Mucosa of rectum (tissue), 2 donors: ENCODE data around the gene POLR1A.
A peak's percentile ranks its signal among the peaks of the same experiment; 100 is the strongest.

Experiments
- H3K27ac ChIP-seq, 2 donors: one replicate each; pipeline ENCODE4 v1.7.0; 2013; ENCODE audit warnings: inconsistent platforms in 2 of 2, low read depth in 2 of 2, low read length in 2 of 2
- H3K27me3 ChIP-seq, 2 donors: one replicate each; pipeline ENCODE4 v1.7.0; 2013; ENCODE audit warnings: low read length in 2 of 2; ENCODE audit not compliant: control insufficient read depth in 2 of 2, insufficient read depth in 2 of 2
- H3K36me3 ChIP-seq, 2 donors: one replicate each; pipeline ENCODE4 v1.7.0; 2013; ENCODE audit warnings: low read length in 2 of 2; ENCODE audit not compliant: control insufficient read depth in 2 of 2, insufficient read depth in 2 of 2
- H3K4me1 ChIP-seq, 2 donors: one replicate each; pipeline ENCODE4 v1.7.0; 2013; ENCODE audit warnings: low read length in 2 of 2, mild to moderate bottlenecking in 1 of 2; ENCODE audit not compliant: control insufficient read depth in 2 of 2, insufficient read depth in 2 of 2
- H3K4me3 ChIP-seq, 2 donors: one replicate each; pipeline ENCODE4 v1.7.0; 2013; ENCODE audit warnings: low read length in 2 of 2
- H3K9ac ChIP-seq, 2 donors: one replicate each; pipeline ENCODE4 v1.7.0; 2013; ENCODE audit warnings: low read length in 2 of 2, low read depth in 1 of 2, mild to moderate bottlenecking in 1 of 2
- H3K9me3 ChIP-seq, 2 donors: one replicate each; pipeline ENCODE4 v1.7.0; 2013; ENCODE audit warnings: low read length in 2 of 2; ENCODE audit not compliant: control insufficient read depth in 2 of 2
- donor health status: healthy.
- donor health status: Normal muscosa, but diverticular disease.

The POLR1A gene

DNA sequence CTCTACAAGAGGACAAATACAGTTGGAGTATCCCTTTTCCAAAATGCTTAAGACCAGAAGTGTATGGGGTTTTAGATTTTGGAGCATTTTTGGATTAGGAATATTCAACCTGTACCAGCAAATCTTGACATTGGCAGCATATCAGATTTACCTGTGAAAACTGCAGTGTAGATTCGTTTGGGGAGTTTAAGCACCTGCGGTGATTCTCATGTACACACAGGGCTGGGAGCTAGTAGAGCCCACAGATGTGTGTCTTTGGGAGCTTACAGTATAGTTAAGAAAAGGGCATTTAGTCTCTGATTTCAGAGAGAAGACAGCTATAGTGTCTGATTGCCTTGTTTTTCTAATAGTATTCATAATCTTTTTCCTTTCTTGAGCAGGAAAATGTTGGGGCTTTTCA, 30.5 kb upstream of the POLR1A start:
- no peaks in the 10 kb centered on the region for H3K9me3 ChIP-seq
- peaks cover 76 to 95% of the 10 kb centered on the region in 2 donors for H3K36me3 ChIP-seq
- no peaks in the 10 kb centered on the region for H3K27me3 ChIP-seq
- H3K4me3 ChIP-seq, result no peak overlapping the region
- H3K27ac ChIP-seq, result no peak overlapping the region
- no peak overlapping the region for H3K9ac ChIP-seq
- no peaks in the 10 kb centered on the region for H3K4me1 ChIP-seq

DNA sequence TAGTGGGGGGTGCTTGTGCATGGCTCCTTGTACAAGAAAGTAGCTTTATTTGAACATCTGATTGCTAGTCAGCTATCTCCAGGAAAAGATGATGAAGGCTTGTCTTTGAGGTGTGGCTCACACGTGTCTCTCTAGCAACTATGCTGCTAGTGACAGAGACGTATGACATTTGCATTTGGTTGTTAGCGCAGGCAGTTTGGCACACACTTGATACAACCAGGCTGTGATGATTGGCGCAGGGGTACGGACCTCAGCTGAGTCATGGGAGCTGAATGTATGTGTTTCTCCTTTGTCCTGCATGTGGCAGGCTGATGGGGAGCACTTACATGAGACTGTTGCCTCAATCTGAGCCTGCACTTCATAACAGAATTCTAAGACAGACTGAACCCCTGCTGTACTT, 30.0 kb upstream of the POLR1A start:
- no peaks in the 10 kb centered on the region for H3K9me3 ChIP-seq
- H3K9ac ChIP-seq, result no peak overlapping the region
- no peaks in the 10 kb centered on the region for H3K27me3 ChIP-seq
- H3K4me1 ChIP-seq, result no peaks in the 10 kb centered on the region
- peaks cover 77 to 98% of the 10 kb centered on the region in 2 donors for H3K36me3 ChIP-seq
- no peak overlapping the region for H3K4me3 ChIP-seq
- no peak overlapping the region for H3K27ac ChIP-seq

DNA sequence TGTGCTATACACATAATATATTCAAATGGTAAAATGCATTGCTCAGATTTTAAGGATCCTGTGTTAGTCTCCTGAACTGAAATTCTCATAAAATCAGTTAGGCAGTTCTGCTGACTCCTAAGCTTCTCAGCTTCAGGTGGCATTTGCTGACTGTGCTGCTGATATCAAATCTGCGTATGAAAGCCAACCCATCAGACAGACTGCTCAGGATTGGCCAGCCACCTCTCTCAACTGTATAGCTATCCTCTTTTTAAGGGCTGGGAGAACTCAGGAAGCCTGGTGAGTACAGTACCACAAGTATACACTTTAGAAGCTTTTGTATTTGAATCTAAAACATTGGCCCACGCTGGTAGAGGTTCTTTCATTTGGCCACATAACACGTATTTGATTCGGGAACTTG, 29.0 kb upstream of the POLR1A start:
- no peak overlapping the region for H3K9ac ChIP-seq
- no peak overlapping the region for H3K4me3 ChIP-seq
- no peaks in the 10 kb centered on the region for H3K9me3 ChIP-seq
- H3K36me3 ChIP-seq, result peaks cover 84 to 95% of the 10 kb centered on the region in 2 donors
- H3K27ac ChIP-seq, result no peak overlapping the region
- H3K27me3 ChIP-seq, result no peaks in the 10 kb centered on the region
- H3K4me1 ChIP-seq, result no peaks in the 10 kb centered on the region

DNA sequence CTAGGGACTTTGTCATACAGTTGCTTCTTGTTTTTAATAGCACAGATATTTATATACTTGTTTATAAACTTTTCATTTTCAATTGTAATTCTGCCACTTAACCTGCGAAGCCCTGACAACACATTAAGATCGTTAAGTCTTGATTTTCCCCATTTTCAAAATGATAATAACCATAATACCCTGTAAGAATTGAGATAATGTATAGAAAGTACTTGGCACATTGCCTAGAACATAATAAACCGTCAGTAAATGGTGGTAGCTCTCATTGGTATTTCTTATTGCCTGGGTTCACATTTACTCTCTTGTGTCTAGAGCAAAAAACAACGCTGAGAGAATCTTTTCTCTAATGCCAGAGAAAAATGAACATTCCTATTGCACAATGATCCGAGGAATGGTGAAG, 19.0 kb upstream of the POLR1A start:
- Histone ChIP-seq H3K36me3 (peaks cover 87% of the 10 kb centered on the region in 2 donors), H3K4me3 (no peak overlapping the region), H3K4me1 (no peaks in the 10 kb centered on the region), H3K27ac (no peak overlapping the region), H3K9me3 (no peaks in the 10 kb centered on the region), H3K27me3 (no peaks in the 10 kb centered on the region), H3K9ac (no peak overlapping the region)

DNA sequence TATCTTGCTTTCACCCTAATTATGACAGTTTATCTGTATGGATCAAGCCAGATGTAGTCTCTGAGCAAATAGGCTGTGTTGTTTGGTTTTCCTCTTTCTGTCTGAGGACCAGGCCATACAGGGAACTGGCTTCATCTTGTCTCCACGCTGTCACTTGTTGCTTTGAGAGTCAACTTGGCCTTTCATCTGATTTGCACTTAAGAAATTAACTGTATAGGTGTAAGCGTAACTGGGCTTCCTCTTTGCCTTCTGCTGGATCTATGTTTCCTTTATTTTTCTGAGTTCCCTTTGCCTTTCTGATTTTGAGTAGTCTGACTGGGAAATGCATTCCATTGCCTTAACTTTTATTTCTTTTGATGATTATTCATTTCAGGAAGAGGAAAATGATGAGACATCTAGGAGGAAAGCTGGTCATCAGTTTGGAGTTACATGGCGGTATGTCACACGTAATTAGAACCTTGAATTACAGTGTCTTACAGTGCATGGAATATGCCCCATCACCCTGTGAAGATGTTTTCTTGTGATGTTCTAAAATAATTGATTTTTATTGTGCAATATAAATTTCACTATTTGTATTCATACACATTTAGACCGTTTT, 17.7 kb upstream of the POLR1A start:
- Histone ChIP-seq H3K9me3 (no peaks in the 10 kb centered on the region), H3K9ac (no peak overlapping the region), H3K4me3 (no peak overlapping the region), H3K4me1 (no peaks in the 10 kb centered on the region), H3K27ac (no peak overlapping the region), H3K27me3 (no peaks in the 10 kb centered on the region), H3K36me3 (peaks cover 86 to 89% of the 10 kb centered on the region in 2 donors)

DNA sequence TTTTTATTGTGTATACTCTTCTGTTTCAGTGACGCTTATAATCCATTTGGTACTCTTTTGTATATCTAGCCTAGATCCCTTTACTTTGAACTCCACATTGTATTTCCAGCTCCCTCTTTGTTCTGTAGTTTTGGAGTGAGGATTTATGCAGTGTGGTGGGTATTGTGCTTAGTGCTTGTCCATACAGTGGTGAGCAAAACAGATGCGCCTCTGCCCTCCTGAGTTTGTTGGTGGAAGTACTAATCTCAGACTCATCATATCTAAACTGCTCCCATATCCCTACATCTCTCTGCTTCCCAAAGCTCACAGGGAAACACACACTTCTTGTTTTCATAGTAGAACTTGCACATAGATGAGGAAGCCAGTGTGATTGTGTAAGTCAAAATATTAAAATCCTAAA, 12.4 kb upstream of the POLR1A start:
- H3K9ac ChIP-seq, result no peak overlapping the region
- no peak overlapping the region for H3K27ac ChIP-seq
- no peaks in the 10 kb centered on the region for H3K9me3 ChIP-seq
- no peaks in the 10 kb centered on the region for H3K27me3 ChIP-seq
- no peaks in the 10 kb centered on the region for H3K4me1 ChIP-seq
- no peak overlapping the region for H3K4me3 ChIP-seq
- H3K36me3 ChIP-seq, result peaks cover 79 to 81% of the 10 kb centered on the region in 2 donors

DNA sequence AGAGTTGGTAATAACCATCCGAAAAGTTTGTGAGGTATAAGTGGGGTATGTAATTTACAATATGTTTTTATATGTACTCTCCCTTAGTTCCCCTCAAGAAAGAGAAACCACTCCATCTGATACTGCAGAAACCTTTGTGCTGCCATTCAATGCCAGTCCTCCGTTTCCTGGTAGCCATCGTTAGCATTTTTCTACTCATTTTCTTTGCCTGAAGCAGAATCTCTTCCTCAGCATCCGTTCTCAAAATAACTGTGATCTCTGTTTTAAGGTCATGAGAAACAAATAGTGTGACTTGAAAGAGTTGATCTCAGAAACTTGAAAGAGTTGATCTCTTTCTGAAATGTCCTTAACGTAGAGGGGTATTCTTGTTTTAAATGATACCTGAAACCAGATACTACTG, 1.3 kb upstream of the POLR1A start:
- Histone ChIP-seq H3K27ac (no peak overlapping the region), H3K4me1 (peaks cover 11 to 17% of the 10 kb centered on the region in 2 donors), H3K27me3 (no peaks in the 10 kb centered on the region), H3K9me3 (no peaks in the 10 kb centered on the region), H3K4me3 (peak overlapping the region; percentile 89 to 99), H3K9ac (peak overlapping the region; percentile 77 to 89), H3K36me3 (peaks cover 16 to 35% of the 10 kb centered on the region in 2 donors)

DNA sequence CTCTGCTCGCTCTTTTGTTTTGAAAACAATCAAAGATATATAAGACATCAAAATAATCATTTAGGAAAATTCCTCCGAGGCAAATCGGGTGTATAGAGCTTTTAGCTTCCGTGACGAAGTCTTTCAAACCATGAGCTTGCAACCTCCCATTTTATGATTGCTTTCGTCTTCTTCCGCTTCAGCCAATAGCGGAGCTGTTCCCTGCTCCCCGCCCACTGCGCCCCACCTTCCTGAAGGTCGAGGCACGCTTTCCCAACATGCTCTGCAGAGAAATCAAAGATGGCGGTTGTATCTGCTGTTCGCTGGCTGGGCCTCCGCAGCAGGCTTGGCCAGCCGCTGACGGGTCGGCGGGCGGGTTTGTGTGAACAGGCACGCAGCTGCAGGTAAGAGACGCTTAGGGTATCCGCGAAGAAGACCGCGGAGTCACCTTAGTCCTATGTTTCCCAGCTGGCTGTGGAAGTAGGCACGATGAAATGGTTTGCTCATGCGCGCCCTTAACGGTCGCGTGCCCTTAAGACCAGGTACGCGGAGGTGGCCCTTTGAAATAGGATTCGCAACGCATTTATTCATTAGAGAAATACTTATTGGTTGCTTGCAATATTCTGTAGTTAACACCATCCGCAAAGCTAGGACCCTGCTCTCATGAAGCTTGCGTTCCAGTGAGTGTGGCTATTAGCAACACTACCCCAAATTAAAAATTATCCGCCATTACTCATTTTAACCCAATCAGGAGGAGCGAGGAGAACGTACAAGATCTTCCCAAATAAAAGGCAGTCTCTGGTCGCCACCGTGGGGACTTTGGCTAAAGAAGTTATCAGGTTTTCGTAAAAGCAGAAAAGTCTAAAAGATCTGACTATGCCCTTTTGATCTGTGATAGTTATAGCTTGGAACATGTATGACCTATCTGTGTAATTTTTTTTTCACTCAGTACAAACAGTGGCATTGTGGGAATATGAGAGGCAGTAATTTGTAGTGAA, 571 bp upstream of the POLR1A start, which contains the start of gene PTCD3:
PTCD3 (plus strand) TSS at position 267 of the 977 bp plus-strand sequence; CDS start at position 280, 13 bp downstream.
- Histone ChIP-seq H3K27ac (peak within 1 kb of the TSS; percentile 68 to 79), H3K36me3 (peaks cover 17 to 34% of the 10 kb centered on the region in 2 donors), H3K9me3 (no peaks in the 10 kb centered on the region), H3K4me3 (peak within 1 kb of the TSS; percentile 89 to 99), H3K27me3 (no peaks in the 10 kb centered on the region), H3K9ac (peak within 1 kb of the TSS; percentile 77 to 89), H3K4me1 (peaks cover 11 to 17% of the 10 kb centered on the region in 2 donors)

DNA sequence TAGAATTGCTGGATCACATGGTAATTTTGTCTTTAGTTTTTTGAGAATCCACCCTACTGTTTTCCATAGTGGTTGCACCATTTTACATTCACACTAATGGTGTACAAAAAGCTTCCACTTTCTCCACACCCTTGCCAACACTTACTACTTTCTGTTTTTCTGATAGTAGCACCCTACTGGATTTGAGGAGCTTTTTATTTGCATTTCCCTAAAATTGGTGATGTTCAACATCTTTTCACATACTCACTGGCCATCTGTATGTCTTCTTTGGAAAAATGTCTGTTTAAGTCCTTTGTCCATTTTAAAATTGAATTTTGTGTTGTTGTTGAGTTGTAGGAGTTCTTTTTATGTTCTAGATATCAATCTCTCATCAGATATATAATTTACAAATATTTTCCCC, 3.5 kb downstream of the POLR1A start:
- Histone ChIP-seq H3K27ac (no peak overlapping the region), H3K4me1 (peaks cover 4 to 12% of the 10 kb centered on the region in 2 donors), H3K4me3 (no peak overlapping the region), H3K9ac (no peak overlapping the region), H3K9me3 (no peaks in the 10 kb centered on the region), H3K36me3 (peaks cover 18 to 37% of the 10 kb centered on the region in 2 donors), H3K27me3 (no peaks in the 10 kb centered on the region)

DNA sequence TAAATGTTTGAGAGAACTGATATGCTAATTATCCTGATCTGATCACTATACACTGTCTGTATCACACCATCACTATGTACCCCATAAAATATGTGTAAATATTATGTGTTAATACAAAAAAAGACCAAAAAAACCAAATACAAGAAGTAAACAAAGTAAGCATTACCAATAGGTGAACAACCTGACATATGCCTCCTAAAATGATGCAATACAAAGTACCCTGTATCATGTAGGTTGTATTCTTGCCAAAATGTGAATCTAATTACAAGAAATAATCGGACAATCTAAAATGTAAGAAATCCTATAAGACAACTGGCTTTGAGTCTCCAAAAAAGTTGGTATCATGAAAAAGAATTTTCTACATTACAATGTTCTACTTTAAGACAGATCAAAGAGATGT, 7.8 kb downstream of the POLR1A start:
- no peak overlapping the region for H3K9ac ChIP-seq
- no peaks in the 10 kb centered on the region for H3K4me1 ChIP-seq
- no peak overlapping the region for H3K4me3 ChIP-seq
- no peaks in the 10 kb centered on the region for H3K27me3 ChIP-seq
- no peak overlapping the region for H3K27ac ChIP-seq
- no peaks in the 10 kb centered on the region for H3K9me3 ChIP-seq
- H3K36me3 ChIP-seq, result peaks cover 34 to 53% of the 10 kb centered on the region in 2 donors
